GM18907 (cell line): ENCODE results near the gene LRP1B.
A peak's percentile ranks its signal among the peaks of the same experiment; 100 is the strongest.
"Not testable (repeated sequence)": the region's sequence is repeated elsewhere in the genome, so short reads cannot be mapped to it uniquely, and the experiment has no call there.

Experiments
- ATAC-seq: cut with Tn5 transposase; IDR thresholded peaks from one replicate; pipeline ENCODE4 v1.9.1; 2021; ENCODE audit warnings: mild to moderate bottlenecking, moderate library complexity; ENCODE audit not compliant: unreplicated experiment

Gene LRP1B

GRCh38 chr2:140667203-140667602 is 1463.6 kb downstream of the LRP1B start:
- ATAC-seq: no peak

- no peak for ATAC-seq
Observed at GRCh38 chr2:140662504-140662903, 1468.3 kb downstream of the LRP1B start.

- no peak for ATAC-seq
Observed at GRCh38 chr2:140658760-140659692, 1471.8 kb downstream of the LRP1B start.

- ATAC-seq: no peak
Observed at GRCh38 chr2:140657657-140658056, 1473.2 kb downstream of the LRP1B start.

- ATAC-seq: no peak
Observed at GRCh38 chr2:140654565-140654964, 1476.3 kb downstream of the LRP1B start.

GRCh38 chr2:140650825-140651224 is 1480.0 kb downstream of the LRP1B start:
- no peak for ATAC-seq

GRCh38 chr2:140650134-140650533 is 1480.7 kb downstream of the LRP1B start:
- not testable (repeated sequence) for ATAC-seq

- ATAC-seq: no peak
Observed at GRCh38 chr2:140648393-140648792, 1482.4 kb downstream of the LRP1B start.

- ATAC-seq: no peak
Observed at GRCh38 chr2:140643761-140644187, 1487.0 kb downstream of the LRP1B start.

GRCh38 chr2:140641163-140641562 is 1489.7 kb downstream of the LRP1B start:
- ATAC-seq: no peak

GRCh38 chr2:140639628-140640027 is 1491.2 kb downstream of the LRP1B start:
- peak; percentile 81 for ATAC-seq

- no peak for ATAC-seq
Observed at GRCh38 chr2:140630557-140630956, 1500.3 kb downstream of the LRP1B start.

GRCh38 chr2:140627885-140628284 is 1502.9 kb downstream of the LRP1B start:
- no peak for ATAC-seq

GRCh38 chr2:140627136-140627535 is 1503.7 kb downstream of the LRP1B start:
- ATAC-seq: no peak

GRCh38 chr2:140624200-140624599 is 1506.6 kb downstream of the LRP1B start:
- ATAC-seq: no peak

- no peak for ATAC-seq
Observed at GRCh38 chr2:140621583-140622362, 1509.0 kb downstream of the LRP1B start.

GRCh38 chr2:140604788-140605187 is 1526.0 kb downstream of the LRP1B start:
- no peak for ATAC-seq

- no peak for ATAC-seq
Observed at GRCh38 chr2:140604096-140604495, 1526.7 kb downstream of the LRP1B start.

- ATAC-seq: no peak
Observed at GRCh38 chr2:140603416-140603815, 1527.4 kb downstream of the LRP1B start.

GRCh38 chr2:140601801-140602200 is 1529.0 kb downstream of the LRP1B start:
- no peak for ATAC-seq

- no peak for ATAC-seq
Observed at GRCh38 chr2:140601342-140601741, 1529.5 kb downstream of the LRP1B start.

- ATAC-seq: no peak
Observed at GRCh38 chr2:140600116-140600515, 1530.7 kb downstream of the LRP1B start.
